DND-41 (cell line): ENCODE measurements around the gene FIZ1.

Experiments used
- ATAC-seq: fragments of 200-7000 bp; cut with Tn5 transposase; 3 replicates; pipeline ENCODE4 v1.9.1; 2021; ENCODE audit warnings: low read depth; ENCODE audit not compliant: insufficient read depth
- DNase-seq: peaks from one replicate; pipeline ENCODE4 v3.0.0-alpha.2; 2020
- H2AFZ ChIP-seq: 2 replicates; pipeline ENCODE4 v1.6.0; 2012; ENCODE audit warnings: low read depth, low read length
- H3K27ac ChIP-seq: 2 replicates; pipeline ENCODE4 v1.5.1; 2012; ENCODE audit warnings: low read length, inconsistent platforms
- H3K27me3 ChIP-seq: fragments of 200-600 bp; sonication (generic); 2 replicates; pipeline ENCODE4 v1.6.0; 2012; ENCODE audit warnings: low read length, mild to moderate bottlenecking, inconsistent platforms; ENCODE audit not compliant: insufficient read depth, poor library complexity
- H3K36me3 ChIP-seq: 2 replicates; pipeline ENCODE4 v1.5.1; 2012; ENCODE audit warnings: low read length, inconsistent platforms; ENCODE audit not compliant: insufficient read depth
- H3K4me1 ChIP-seq: 2 replicates; pipeline ENCODE4 v1.5.1; 2012; ENCODE audit warnings: mild to moderate bottlenecking, low read length; ENCODE audit not compliant: insufficient read depth
- H3K4me2 ChIP-seq: 2 replicates; pipeline ENCODE4 v1.6.0; 2012; ENCODE audit warnings: mild to moderate bottlenecking, moderate library complexity, low read length, inconsistent platforms; ENCODE audit not compliant: insufficient read depth
- H3K4me3 ChIP-seq, 2 experiments: fragments of 200-600 bp in 1 of 2; shearing (Covaris generic) in 1 of 2; 2 replicates each; pipeline ENCODE4 v1.5.1; 2012 to 2016; ENCODE audit warnings: inconsistent platforms in 2 of 2, low read length in 2 of 2, mild to moderate bottlenecking in 2 of 2, low read depth in 1 of 2, moderate library complexity in 1 of 2
- H3K79me2 ChIP-seq: 2 replicates; pipeline ENCODE4 v1.6.0; 2012; ENCODE audit warnings: low read length, inconsistent platforms; ENCODE audit not compliant: insufficient read depth
- H3K9ac ChIP-seq: 2 replicates; pipeline ENCODE4 v1.6.0; 2012; ENCODE audit warnings: low read depth, mild to moderate bottlenecking, inconsistent platforms, low read length, moderate library complexity
- H3K9me3 ChIP-seq: 2 replicates; pipeline ENCODE4 v1.5.1; 2012; ENCODE audit warnings: low read length, moderate library complexity, mild to moderate bottlenecking, inconsistent platforms; ENCODE audit not compliant: insufficient read depth, severe bottlenecking
- H4K20me1 ChIP-seq: 2 replicates; pipeline ENCODE4 v1.6.0; 2012; ENCODE audit warnings: low read length; ENCODE audit not compliant: insufficient read depth
- EZH2 ChIP-seq: IDR thresholded peaks from 3 replicates; pipeline ENCODE4 v1.6.1; 2012; ENCODE audit warnings: borderline replicate concordance, low read depth, mild to moderate bottlenecking, moderate library complexity, low read length, inconsistent platforms; ENCODE audit not compliant: severe bottlenecking
- TF ChIP-seq, protein P1 (sequence below): IDR thresholded peaks from 2 replicates; pipeline ENCODE4 v1.5.1; 2012; ENCODE audit warnings: borderline replicate concordance, low read length, moderate library complexity, mild to moderate bottlenecking; ENCODE audit not compliant: poor library complexity, severe bottlenecking; ENCODE audit errors: extremely low read depth

FIZ1 gene

DNA sequence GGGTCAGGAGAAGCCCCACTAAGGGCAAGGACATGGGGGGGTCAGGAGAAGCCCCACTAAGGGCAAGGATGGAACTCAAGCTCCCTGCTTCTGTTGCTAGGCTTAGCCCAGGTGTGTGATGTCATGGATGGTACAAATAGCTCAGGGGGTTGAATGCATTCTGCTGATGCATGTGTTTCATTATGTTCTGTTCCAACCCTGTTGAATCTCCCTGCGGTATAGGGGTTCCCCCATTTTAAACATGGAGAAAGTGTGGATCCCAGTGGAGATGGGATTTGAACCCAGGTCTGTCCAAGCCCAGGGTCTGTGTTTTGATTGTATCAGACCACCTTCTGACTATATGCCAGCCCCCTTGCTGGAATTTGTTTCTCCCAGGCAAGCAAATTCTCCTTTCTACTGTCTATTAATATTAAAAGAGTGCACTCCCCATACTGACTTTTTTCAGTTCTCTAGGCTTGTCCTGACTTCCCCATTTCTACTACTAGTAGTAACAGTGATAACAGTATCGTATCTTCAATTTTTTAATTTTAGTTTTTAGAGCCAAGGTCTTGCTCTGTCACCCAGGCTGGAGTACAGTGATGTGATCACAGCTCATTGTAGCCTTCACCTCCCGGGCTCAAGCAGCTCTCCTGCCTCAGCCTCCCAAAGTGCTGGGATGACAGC lies 12.8 kb upstream of the FIZ1 start:
- Histone ChIP-seq H4K20me1 (peaks cover 43% of the 10 kb centered on the region), H3K9me3 (no peaks in the 10 kb centered on the region), H3K4me3 (no peak overlapping the region), H3K27ac (no peak overlapping the region), H3K9ac (no peak overlapping the region), H3K36me3 (peaks cover 54% of the 10 kb centered on the region), H3K4me1 (peaks cover 12% of the 10 kb centered on the region), H3K4me2 (no peak overlapping the region), H2AFZ (no peak overlapping the region), H3K27me3 (no peaks in the 10 kb centered on the region), H3K79me2 (peaks cover 61% of the 10 kb centered on the region)
- ATAC-seq (no peak), DNase-seq (no peak)
- no peak for TF ChIP-seq EZH2

DNA sequence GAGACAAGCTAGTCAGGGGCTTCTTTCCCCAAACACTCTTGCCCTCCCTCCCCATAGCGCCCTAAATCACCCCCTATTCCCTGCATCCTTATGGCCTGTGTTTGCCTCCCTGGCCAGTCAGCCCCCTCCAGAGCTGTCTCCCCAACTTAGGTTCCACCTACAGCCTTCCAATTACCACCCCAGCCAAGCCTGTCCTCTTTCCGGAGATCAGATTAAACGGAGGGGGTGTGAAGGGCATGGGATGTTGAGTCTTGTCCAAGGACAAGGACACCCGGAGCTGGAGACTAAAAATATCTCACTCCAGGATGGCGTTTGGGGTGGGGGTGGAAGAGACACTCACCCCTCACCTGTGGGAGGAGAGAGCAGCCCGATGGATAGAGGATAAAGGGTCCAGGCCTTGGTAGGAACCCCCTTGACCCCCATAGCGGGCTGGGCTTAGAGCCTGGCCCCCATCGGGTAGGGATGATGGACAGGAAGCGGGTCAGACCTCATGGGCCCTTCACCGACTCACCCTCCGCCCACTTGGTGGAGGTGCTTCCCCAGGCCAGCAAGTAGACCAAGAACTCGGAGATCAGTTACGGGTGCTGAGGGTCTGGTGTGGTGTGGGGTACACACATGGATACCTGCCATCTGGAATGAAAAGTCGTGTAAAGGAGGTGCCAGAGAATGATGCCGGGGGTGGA lies 12.1 kb upstream of the FIZ1 start:
- H3K4me2 ChIP-seq = no peak overlapping the region
- no peak overlapping the region for H3K27ac ChIP-seq
- no peaks in the 10 kb centered on the region for H3K27me3 ChIP-seq
- DNase-seq = no peak
- H3K4me1 ChIP-seq = peaks cover 19% of the 10 kb centered on the region
- TF ChIP-seq, protein P1, sequence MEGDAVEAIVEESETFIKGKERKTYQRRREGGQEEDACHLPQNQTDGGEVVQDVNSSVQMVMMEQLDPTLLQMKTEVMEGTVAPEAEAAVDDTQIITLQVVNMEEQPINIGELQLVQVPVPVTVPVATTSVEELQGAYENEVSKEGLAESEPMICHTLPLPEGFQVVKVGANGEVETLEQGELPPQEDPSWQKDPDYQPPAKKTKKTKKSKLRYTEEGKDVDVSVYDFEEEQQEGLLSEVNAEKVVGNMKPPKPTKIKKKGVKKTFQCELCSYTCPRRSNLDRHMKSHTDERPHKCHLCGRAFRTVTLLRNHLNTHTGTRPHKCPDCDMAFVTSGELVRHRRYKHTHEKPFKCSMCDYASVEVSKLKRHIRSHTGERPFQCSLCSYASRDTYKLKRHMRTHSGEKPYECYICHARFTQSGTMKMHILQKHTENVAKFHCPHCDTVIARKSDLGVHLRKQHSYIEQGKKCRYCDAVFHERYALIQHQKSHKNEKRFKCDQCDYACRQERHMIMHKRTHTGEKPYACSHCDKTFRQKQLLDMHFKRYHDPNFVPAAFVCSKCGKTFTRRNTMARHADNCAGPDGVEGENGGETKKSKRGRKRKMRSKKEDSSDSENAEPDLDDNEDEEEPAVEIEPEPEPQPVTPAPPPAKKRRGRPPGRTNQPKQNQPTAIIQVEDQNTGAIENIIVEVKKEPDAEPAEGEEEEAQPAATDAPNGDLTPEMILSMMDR = no peak
- TF ChIP-seq EZH2 = no peak
- H3K79me2 ChIP-seq = peaks cover 67% of the 10 kb centered on the region
- H3K9ac ChIP-seq = no peak overlapping the region
- H3K9me3 ChIP-seq = no peaks in the 10 kb centered on the region
- no peak for ATAC-seq
- H3K4me3 ChIP-seq = no peak overlapping the region
- H2AFZ ChIP-seq = no peak overlapping the region
- peaks cover 43% of the 10 kb centered on the region for H4K20me1 ChIP-seq
- peaks cover 55% of the 10 kb centered on the region for H3K36me3 ChIP-seq

DNA sequence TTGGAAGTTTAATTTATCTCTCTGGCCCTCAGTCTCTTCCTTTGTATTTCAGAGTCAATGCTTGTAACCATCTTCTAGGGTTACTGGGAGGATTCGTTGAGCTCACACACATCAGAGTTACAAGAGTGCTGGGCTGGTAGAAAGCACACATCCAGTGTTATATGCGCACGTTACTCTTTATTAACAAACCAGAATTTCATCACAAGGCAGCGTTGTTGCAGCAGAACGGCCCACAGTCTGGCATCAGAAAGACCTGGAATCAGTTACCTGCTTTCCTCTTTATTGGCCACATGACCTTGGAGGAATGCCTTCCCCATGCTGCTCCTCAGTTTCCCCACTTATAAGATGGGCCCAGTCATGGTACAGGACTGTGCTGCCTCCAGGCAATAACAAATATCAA lies 10.0 kb upstream of the FIZ1 start:
- no peak for TF ChIP-seq EZH2
- TF ChIP-seq, protein P1 = no peak
- H3K9me3 ChIP-seq = no peaks in the 10 kb centered on the region
- no peak overlapping the region for H3K4me3 ChIP-seq
- no peaks in the 10 kb centered on the region for H3K27me3 ChIP-seq
- no peak overlapping the region for H3K4me2 ChIP-seq
- ATAC-seq = no peak
- DNase-seq = no peak
- peaks cover 39% of the 10 kb centered on the region for H3K36me3 ChIP-seq
- peaks cover 33% of the 10 kb centered on the region for H3K4me1 ChIP-seq
- peaks cover 34% of the 10 kb centered on the region for H4K20me1 ChIP-seq
- H3K27ac ChIP-seq = no peak overlapping the region
- peaks cover 73% of the 10 kb centered on the region for H3K79me2 ChIP-seq
- no peak overlapping the region for H2AFZ ChIP-seq
- no peak overlapping the region for H3K9ac ChIP-seq

DNA sequence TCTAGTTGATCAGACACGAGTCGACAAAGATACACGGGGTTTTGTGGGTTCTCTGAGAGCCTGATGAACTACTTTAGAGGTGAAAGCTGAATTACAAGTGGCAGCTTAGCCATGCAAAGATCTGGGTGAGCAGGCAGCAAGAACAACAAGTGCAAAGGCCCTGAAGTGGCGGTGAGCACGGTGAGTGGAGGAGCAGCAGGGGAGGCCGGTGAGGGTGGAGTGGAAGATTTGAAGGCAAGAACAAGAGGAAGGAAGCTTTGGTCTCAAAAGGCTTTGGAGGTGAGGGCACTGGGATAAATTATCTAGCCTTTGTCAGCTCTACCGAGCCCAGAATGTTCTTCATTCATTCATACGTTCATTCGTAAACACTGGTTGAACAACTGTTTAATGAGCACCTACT lies 7.5 kb upstream of the FIZ1 start:
- Histone ChIP-seq H3K4me3 (peak overlapping the region in 1 of 2 experiments; percentile 83; a peak in 2 of 4 replicates), H3K79me2 (peaks cover 60% of the 10 kb centered on the region), H3K27ac (peak overlapping the region; percentile 94), H3K4me1 (peaks cover 45% of the 10 kb centered on the region), H3K9me3 (no peaks in the 10 kb centered on the region), H4K20me1 (peaks cover 25% of the 10 kb centered on the region), H2AFZ (no peak overlapping the region), H3K4me2 (peak overlapping the region; percentile 95), H3K27me3 (no peaks in the 10 kb centered on the region), H3K36me3 (peaks cover 23% of the 10 kb centered on the region), H3K9ac (peak overlapping the region; percentile 95)
- no peak for ATAC-seq
- DNase-seq = no peak
- no peak for TF ChIP-seq EZH2
- TF ChIP-seq, protein P1 = no peak
